NCI-H1105 treated with DMSO at 0.1 percent for 48 hours (cell line): Measurements from ENCODE around the gene SLC25A46.
"Not testable (repeated sequence)": the region's sequence is repeated elsewhere in the genome, so short reads cannot be mapped to it uniquely, and the experiment has no call there.

Experiments
- DNase-seq: peaks from one replicate; lab custom pipeline; 2025; lab: John Stamatoyannopoulos, UW

The SLC25A46 gene

DNA sequence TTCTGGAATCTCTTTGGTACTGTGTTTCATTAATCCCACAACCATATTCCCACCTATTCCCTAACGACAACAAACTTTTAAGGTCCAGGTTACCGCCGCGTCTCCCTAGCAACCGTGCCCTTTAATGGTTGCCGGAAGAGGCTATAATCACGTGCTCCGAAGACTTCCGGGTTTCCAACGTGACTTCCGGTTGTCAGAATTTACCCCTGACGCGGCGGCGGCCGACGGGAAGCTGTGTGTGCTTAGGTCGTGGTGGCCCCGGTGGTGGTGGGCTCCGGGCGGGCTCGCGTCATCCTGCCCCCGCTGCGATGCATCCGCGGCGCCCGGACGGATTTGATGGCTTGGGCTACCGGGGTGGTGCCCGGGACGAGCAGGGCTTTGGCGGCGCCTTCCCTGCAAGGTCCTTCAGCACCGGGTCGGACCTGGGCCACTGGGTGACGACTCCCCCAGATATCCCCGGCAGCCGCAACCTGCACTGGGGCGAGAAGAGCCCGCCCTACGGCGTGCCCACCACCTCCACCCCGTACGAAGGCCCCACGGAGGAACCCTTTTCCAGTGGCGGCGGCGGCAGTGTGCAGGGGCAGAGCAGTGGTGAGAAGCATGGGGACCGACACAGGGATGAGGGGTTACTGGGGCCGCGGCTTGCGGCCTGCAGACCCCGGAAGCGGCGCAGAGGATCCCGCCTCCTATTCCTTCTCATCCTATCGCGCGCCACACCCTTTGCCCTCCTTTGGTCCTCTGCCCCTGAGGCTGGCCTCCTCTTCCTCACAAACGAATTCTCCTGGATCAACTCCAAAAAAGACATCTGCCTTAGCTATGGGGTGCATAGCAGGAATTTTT is at the start of gene SLC25A46:
Gene SLC25A46, plus strand, starts transcription at position 196 of the 840 bp plus-strand sequence. Its CDS starts 113 bp downstream, at position 309.
- peak; percentile 74 for DNase-seq

DNA sequence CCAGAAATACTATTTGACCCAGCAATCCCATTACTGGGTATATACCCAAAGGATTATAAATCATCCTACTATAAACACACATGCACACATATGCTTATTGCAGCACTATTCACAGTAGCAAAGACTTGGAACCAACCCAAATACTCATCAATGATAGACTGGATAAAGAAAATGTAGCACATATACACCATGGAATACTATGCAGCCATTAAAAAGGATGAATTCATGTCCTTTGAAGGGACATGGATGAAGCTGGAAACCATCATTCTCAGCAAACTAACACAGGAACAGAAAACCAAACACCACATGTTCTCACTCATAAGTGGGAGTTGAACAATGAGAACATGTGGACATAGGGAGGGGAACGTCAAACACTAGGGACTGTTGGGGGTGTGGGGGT is 48.2 kb upstream of the SLC25A46 start:
- not testable (repeated sequence) for DNase-seq

DNA sequence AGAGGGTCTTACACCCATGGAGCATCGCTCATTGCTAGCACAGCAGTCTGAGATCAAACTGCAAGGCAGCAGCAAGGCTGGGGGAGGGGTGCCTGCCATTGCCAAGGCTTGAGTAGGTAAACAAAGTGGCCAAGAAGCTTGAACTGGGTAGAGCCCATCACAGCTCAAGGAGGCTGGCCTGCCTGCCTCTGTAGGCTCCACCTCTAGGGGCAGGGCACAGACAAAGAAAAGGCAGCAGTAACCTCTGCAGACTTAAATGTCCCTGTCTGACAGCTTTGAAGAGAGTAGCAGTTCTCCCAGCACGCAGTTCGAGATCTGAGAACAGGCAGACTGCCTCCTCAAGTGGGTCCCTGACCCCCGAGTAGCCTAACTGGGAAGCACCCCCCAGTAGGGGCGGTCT is 46.1 kb upstream of the SLC25A46 start:
- not testable (repeated sequence) for DNase-seq

DNA sequence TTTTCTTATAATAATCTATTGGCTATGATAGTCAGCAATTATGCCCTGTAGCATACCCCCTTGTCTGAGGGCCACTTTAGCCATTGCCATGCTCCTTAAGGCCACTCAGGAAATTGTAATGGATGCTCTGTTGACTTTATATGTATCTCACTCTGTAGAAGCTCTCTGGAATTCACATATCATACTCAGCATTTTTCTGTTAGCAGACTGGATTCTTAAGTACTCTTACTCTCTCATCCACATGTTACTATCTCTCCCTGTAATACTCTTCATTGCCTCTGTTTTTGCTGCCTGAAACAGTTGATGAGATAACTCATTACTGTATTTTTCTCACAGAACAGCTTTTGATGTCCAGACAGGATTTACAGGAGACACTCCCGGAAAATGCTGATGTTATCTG is 36.5 kb upstream of the SLC25A46 start:
- DNase-seq, result no peak

DNA sequence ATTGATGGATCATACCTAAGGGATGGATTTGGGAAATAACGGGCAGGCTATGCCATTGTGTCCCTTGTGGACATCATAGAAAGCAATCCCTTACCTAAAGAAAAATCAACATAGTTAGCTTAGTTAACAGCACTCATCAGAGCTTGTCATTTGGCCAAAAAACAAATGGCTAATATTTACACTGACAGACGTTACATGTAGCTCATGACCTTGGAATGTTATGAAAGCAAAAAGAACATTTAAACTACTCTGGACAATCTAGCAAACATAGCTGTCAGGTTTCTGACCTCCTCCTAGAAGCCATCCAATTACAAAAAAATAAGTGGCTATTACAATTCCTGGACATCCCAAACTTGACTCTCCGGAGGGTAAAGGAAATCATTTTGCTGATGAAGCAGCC is 36.1 kb upstream of the SLC25A46 start:
- no peak for DNase-seq

DNA sequence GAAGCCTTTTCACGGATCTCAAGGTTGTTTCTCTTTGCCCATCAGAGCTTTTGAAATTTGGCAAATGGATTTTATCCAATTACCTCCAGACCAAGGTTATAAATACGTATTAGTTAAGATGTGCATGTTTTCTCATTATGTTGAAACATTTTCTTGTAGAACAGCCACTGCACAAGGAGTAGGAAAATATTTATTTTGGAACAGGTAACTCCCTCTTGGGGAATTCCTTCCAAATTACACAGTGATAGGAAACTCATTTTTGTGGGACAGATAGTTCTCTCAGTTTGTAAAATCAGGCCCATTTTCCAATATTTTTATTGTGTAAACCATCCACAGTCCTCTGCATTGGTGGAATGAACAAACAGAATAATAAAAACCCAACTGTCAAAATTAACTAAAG is 35.3 kb upstream of the SLC25A46 start:
- DNase-seq, result peak; percentile 17

DNA sequence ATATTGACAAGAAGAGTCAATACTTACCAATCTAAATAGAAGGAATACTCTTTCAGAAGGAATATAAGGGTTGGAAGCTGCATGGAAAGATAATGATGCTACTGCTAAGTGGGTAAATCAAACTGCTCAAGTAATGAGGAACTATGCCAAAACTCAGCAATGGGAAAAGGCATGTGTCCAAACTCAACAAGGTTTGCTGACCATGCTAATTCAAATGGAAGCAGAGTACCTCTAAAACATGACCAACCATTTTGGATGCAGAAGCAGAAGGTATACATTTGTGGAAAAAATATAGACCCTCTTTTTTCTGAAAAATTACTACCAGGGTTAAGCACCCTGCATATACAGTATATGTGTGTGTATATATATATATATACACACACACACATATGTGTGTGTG is 33.5 kb upstream of the SLC25A46 start:
- DNase-seq, result no peak

DNA sequence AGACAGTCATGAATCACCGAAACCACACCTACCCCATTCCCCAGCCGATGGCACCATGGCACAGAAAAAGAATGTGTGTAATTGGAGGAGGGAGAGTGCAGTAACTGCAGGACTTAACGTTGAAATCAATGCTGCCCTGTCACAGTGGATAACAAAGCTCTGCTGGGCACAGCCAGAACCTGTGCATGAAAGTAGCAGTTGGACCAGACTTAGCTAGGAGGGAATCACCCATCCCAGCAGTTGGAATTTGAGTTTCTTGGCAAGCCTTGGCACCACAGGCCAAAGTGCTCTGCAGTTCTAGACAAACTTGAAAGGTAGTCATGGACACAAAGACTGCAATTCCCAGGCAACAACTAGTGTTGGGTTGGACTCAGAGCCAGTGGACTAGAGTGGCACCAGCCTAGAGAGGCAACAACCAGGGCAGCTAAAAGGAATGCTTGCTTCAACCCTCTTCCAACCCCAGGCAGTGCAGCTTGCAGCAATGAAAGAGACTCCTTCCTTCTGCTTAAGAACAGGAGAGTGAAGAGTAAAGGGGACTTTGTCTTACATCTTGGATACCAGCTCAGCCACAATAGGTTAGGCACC is 31.5 kb upstream of the SLC25A46 start:
- no peak for DNase-seq

DNA sequence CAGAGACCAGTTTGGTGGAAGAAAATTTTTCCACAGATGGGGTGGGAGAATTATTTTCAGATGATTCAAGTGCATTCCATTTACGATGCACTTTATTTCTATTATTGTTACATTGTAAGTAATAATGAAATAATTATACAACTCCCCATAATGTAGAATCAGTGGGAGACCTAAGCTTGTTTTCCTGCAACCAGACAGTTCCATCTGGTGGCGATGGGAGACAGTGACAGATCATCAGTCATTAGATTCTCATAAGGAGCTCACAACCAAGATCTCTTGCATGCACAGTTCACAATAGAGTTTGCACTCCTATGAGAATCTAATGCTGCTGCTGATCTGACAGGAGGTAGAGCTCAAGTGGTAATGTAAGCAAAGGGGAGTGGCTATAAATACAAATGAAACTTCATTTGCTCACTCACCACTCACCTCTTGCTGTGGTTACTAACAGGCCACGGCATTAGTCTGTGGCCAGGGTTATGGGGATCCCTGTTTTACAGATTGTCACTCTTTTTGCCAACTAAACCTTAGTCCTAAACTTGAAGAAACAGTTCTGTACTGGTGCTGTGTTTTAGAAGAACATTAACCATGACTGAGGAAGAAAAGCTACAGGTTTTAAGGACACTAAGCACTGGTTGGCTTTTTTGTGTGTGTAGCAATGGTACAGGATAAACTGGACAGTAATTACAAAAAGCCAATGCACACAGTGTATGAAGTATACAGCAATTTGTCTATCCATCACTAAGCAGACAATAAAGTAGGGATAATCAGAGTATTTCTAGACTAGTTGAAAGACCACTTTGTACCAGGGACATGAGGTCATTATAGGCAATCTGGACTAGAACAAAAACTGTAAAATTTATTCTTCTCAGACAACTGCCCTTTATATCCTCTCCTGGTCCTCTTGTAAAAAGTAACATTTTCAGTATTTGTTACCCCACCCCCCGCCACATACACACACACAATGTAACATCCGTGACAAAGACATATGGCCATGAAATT is 22.3 kb upstream of the SLC25A46 start:
- DNase-seq, result no peak

DNA sequence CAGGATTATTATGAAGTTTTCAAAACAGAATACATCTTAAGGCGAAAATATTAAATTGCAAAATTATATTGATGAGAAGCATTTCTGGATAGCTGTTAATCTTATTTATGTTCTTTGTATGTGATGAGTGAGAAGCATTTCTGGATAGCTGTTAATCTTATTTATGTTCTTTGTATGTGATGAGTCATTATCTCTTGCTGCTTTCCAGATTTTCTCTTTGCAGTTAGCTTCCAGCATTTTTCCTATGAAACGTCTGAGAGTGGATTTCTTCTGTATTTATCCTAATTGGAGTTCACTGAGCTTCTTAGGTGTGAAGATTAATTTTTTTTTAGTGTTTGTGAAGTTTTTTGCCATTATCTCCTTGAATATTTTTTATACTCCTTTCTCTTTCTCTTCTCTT is 20.5 kb upstream of the SLC25A46 start:
- no peak for DNase-seq

DNA sequence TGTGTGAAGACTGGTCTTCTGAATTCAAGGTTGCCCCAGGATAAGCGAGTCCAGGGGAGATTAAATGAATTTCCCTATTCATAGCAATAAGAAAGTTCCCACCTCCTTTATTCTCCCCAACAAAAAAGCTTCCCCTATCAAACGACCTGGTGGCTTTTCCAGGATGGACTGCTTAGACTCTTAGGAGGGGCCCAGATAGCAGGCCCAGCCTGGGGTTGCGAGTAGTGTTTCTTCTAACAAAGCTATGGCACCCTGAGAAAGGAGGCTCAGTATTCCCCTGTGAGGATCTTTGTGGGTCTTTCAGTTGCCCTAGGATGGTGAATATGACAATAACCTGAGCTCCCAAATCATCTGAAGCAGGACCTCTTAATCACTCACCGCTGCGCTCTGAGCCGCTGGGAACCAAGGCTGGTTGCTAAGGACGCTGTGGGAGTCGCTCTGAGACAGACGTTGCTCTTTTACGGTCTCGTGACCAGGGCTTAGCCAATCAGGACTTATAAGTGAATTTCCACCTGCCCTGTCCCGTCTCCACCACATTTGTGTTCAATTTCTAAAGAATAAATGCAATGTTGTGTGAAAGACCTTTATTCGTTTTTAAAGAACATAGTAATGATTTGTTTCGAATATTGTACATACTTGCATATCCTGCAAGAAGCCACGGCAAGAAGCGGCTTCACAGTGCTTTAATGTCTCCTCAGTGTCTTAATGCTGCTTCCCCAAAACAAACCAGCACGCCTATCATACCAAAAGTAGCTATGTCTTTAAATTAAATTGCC is 12.4 kb upstream of the SLC25A46 start, which contains the start of gene TMEM232:
Gene TMEM232, minus strand, starts transcription at position 423 of the 776 bp plus-strand sequence. CDS start 59,319 bp downstream, outside the sequence.
- peak; percentile 72 for DNase-seq

DNA sequence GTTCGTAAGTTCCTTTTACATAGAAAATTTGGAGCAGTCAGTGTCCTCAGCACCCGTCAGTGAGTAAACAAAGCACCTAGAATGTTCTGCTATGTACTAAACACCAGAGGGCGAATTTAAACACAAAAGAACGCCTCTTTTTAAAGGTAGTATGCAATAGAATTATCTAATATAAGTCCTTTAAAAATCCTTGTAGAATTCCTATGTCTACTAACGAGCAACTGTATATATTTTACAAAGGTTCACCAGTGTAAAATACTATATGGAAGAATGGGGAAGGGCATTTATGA is 11.8 kb upstream of the SLC25A46 start:
- DNase-seq, result peak; percentile 17

DNA sequence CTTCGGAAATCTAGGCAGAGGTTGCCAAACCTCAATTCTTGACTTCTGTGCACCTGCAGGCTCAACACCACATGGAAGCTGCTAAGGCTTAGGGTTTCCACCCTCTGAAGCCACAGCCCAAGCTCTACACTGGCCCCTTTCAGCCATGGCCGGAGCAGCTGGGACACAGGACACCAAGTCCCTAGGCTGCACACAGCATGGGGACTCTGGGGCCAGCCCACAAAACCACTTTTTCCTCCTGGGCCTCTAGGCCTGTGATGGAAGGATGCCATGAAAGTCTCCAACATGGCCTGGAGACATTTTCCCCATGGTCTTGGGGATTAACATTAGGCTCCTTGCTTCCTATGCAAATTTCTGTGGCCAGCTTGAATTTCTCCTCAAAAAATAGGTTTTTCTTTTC is 7.3 kb upstream of the SLC25A46 start:
- DNase-seq, result not testable (repeated sequence)

DNA sequence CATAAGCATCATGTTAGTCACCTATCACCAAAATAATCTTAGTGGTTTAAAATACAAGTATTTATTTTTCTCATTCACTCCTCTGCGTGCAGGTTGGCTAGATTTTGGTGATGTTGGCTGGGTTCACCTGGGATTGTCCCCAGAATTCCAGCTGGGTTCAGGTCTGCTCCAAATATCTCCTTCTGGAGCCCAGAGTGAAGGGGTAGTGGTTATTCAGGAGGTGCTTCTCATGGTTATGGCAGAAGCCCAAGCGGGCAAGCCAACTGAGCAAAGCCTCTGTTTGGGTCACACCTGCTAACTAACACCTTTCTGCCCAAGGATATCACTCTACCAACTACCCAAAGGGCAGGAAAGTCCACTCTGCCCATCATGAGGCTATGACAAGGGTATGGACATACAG is 4.7 kb upstream of the SLC25A46 start:
- DNase-seq, result no peak

DNA sequence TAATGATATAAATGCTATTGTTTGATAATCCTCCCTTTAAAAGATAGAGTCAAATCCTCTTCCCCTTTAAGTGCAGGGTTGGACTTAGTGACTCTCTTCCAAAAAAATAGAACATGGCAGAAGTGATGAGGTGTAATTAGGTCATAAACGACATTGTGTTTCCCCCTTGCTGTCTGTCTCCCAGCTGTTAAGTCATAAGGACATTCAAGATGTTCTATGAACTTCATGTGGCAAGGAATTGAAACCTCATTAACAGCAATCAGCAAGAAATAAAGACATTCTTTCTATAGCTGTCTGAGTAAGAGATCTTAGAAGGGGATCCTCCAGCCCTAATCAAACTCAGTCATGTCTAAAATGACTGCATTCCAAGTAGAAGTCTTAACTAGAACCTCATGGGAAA is 3.3 kb upstream of the SLC25A46 start:
- DNase-seq, result no peak

DNA sequence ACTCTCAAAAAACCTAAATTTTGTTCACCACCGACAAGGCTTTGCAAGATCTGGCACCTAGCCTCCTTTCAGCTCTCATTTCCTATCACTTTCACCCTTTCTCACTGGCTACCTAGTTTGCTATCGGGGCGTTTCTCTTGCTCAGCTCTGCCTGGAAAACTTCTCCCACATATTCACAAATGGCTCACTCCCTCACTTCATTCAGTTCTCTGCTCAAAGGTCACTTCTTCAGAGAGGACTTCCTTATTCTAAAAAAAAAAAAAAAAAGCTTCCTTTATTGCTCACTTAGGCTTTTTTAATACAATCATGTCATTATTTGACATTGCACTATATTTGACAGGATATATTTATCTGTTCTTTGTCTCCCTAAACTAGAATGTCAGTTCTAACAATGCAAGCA is 2.1 kb upstream of the SLC25A46 start:
- no peak for DNase-seq

DNA sequence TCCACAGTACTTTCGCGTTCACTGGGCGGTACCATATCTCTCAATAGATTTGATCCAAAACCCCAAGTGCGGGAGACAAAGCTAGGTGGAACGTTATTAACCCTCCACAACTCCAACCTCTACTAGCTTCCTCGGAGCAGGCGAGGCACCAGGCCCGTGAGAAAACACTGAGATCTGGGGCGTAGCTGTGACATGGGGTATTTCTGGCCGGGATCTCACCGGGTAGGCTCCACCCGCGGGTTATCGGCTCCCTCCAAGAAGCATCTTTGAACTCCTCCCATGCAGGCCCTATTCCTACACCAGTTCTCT is 350 bp upstream of the SLC25A46 start:
- no peak for DNase-seq

DNA sequence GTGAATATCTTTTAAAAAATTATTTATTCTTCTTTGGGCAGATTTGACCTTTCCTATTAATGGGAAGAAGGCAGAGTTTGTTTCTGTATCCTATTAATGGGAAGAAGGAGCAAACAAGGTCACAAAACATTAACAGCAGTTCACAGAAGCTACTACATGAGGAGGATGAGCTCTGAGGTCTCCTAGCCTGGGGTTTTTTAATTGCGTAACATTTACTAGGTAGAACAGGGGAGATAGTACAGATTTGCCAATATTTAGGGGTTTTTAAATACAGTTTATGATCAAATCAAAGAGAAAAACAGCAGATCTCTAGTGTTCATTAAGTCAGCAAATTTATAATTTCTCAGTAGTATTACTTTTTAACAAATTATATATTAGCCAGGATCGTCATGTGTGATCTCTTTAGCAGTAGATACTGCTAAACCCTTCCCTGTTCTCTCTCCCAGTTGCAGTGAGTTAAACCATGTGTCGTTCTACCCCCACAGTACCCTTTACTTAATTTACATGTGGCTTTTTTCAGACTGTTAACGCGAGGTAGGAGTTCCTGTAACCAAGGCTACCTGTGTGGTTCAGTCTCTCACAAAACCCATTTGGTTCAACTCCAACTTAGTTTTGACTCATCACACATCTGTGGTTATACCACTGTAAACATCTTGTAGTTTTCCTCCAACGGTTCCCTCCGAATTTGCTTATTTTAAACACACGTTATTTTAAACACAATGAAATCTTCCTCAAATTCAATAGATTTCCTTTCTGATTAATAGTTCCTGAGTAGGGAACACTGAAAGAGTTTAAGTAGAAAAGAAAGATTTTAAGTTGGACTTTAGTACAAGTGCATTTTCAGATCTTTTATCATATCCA is 13.3 kb downstream of the SLC25A46 start:
- no peak for DNase-seq

DNA sequence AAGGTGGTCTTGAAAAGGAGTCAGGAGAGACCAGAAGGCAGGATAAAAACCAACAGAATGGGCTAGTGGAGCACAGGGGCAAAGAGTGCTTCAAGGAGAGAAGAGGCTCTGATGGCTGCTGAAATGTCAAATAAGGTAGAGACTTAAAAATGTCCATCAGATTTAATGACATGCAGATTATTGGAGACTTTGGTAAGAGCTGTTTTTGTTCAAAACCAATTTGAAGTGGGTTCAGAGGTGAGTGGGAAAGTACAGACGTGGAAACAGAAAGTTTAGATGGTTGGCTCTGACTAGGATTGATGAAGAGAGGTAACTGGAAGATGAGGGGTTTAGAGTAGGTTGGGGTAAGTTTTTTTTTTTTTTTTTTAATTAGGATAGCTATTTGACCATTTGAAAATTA is 14.1 kb downstream of the SLC25A46 start:
- DNase-seq, result no peak

DNA sequence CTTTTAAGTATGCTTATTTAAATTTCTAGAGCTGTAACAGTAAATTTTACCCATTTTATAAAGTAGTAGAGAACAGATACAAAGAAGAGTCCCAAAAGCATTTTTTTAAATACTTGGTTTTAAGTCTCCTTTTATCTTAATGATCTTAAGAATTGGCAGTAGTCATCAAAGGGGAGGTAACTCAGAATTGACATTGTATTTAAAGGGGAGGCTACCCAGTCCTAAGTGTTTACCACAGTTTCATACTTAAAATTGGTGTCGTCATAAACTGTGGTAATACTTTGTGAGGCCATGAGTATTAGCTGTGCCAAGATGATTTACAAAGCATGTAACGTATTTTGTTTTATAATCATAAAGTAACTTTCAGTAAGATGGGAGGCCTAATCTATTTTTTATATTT is 14.8 kb downstream of the SLC25A46 start:
- no peak for DNase-seq

DNA sequence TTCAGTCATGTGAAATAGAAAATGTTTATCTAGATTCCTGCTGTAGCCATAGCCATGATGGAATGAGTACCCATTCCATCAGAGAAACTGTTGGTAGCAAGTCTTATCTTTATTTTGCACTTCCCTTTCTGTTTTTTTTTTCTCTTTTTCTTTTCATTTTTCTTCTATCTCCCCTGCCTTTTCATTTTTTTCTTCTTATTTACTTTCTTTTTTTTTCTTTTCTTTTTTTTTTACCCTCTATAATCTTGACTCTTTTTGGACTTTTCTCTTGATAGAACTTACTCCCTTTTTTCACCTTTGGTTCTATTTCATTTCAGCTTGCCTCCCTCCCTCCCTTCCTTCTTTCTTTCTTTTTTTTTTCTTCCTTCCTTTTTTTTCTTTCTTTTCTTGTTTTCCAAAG is 15.4 kb downstream of the SLC25A46 start:
- DNase-seq, result no peak
